OCI-LY1 (cell line): Measurements from ENCODE around the gene SORBS1.

Source experiments
- H2AFZ ChIP-seq: fragments of 200-600 bp; sonication (generic), shearing (Covaris generic); 2 replicates; pipeline ENCODE4 v1.6.0; 2014; ENCODE audit warnings: antibody characterized with exemption, mild to moderate bottlenecking, low read length
- H3F3A ChIP-seq: fragments of 200-600 bp; sonication (generic), shearing (Covaris generic); 2 replicates; pipeline ENCODE4 v1.6.0; 2014; ENCODE audit warnings: mild to moderate bottlenecking, antibody characterized with exemption, low read length, moderate library complexity; ENCODE audit not compliant: insufficient read depth
- H3K27ac ChIP-seq: fragments of 200-600 bp; sonication (generic); 2 replicates; pipeline ENCODE4 v1.5.1; 2014; ENCODE audit warnings: low read length, mixed run types, mild to moderate bottlenecking, low read depth; ENCODE audit not compliant: poor library complexity, severe bottlenecking
- H3K27me3 ChIP-seq: fragments of 200-600 bp; sonication (generic); 2 replicates; pipeline ENCODE4 v1.6.0; 2014; ENCODE audit warnings: antibody characterized with exemption, mild to moderate bottlenecking, low read length, moderate library complexity; ENCODE audit not compliant: insufficient read depth
- H3K36me3 ChIP-seq: fragments of 200-600 bp; sonication (generic); 2 replicates; pipeline ENCODE4 v1.6.1; 2014; ENCODE audit warnings: mild to moderate bottlenecking, antibody characterized with exemption, low read length, moderate library complexity, mixed read lengths; ENCODE audit not compliant: insufficient read depth
- H3K4me1 ChIP-seq: fragments of 200-600 bp; sonication (generic); 2 replicates; pipeline ENCODE4 v1.5.1; 2014; ENCODE audit warnings: mild to moderate bottlenecking, low read length, moderate library complexity; ENCODE audit not compliant: insufficient read depth, severe bottlenecking
- H3K4me2 ChIP-seq: fragments of 200-600 bp; sonication (generic), shearing (Covaris generic); 2 replicates; pipeline ENCODE4 v1.6.1; 2014; ENCODE audit warnings: low read length
- H3K4me3 ChIP-seq: fragments of 200-600 bp; sonication (generic); 2 replicates; pipeline ENCODE4 v1.5.1; 2014; ENCODE audit warnings: low read length, low read depth, mild to moderate bottlenecking, mixed read lengths; ENCODE audit not compliant: poor library complexity, severe bottlenecking
- H3K79me2 ChIP-seq: fragments of 200-600 bp; shearing (Covaris generic); 2 replicates; pipeline ENCODE4 v1.6.1; 2016; ENCODE audit warnings: mixed run types, low read length, mixed read lengths; ENCODE audit not compliant: insufficient read depth
- H3K9ac ChIP-seq: fragments of 200-600 bp; sonication (generic), shearing (Covaris generic); 2 replicates; pipeline ENCODE4 v1.6.1; 2014; ENCODE audit warnings: mild to moderate bottlenecking, low read length, mixed read lengths
- H3K9me2 ChIP-seq: fragments of 200-600 bp; sonication (generic), shearing (Covaris generic); 2 replicates; pipeline ENCODE4 v1.6.1; 2014; ENCODE audit warnings: low read depth, mild to moderate bottlenecking, low read length, mixed read lengths
- H3K9me3 ChIP-seq: fragments of 200-600 bp; shearing (Covaris generic); 2 replicates; pipeline ENCODE4 v1.6.1; 2014; ENCODE audit warnings: low read length, mixed read lengths
- H4K20me1 ChIP-seq: fragments of 200-600 bp; sonication (generic), shearing (Covaris generic); 2 replicates; pipeline ENCODE4 v1.6.0; 2016; ENCODE audit warnings: mild to moderate bottlenecking, low read length; ENCODE audit not compliant: insufficient read depth
- EZH2 ChIP-seq: fragments of 200-600 bp; sonication (generic), shearing (Covaris generic); IDR thresholded peaks from 2 replicates; pipeline ENCODE4 v1.8.0; 2017; ENCODE audit warnings: borderline replicate concordance, mixed run types, mild to moderate bottlenecking, antibody characterized with exemption, low read length, moderate library complexity, mixed read lengths
- TF ChIP-seq, protein P1 (sequence below): fragments of 200-600 bp; sonication (generic), shearing (Covaris generic); IDR thresholded peaks from 2 replicates; pipeline ENCODE4 v1.5.1; 2017; ENCODE audit warnings: mild to moderate bottlenecking, antibody characterized with exemption, low read length, moderate library complexity, mixed read lengths

The SORBS1 gene

DNA sequence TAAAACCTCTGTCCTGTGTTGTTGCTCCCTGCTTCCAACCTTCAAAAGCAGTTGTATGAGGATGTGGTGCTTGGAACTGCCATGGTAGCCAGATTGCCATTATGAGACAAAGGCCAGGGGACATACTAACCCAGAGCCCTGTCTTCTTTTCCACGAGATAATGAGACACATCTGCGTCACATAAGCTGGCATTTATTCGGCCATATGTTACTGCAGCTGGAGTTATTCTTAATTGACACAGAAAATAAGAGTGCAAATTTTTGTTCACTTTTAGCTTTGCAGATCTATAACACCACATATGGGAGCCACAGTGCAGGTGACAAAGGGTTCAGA is 254.9 kb downstream of the SORBS1 start:
- no peaks in the 10 kb centered on the region for H3K9me3 ChIP-seq
- TF ChIP-seq EZH2: no peak
- TF ChIP-seq, protein P1, sequence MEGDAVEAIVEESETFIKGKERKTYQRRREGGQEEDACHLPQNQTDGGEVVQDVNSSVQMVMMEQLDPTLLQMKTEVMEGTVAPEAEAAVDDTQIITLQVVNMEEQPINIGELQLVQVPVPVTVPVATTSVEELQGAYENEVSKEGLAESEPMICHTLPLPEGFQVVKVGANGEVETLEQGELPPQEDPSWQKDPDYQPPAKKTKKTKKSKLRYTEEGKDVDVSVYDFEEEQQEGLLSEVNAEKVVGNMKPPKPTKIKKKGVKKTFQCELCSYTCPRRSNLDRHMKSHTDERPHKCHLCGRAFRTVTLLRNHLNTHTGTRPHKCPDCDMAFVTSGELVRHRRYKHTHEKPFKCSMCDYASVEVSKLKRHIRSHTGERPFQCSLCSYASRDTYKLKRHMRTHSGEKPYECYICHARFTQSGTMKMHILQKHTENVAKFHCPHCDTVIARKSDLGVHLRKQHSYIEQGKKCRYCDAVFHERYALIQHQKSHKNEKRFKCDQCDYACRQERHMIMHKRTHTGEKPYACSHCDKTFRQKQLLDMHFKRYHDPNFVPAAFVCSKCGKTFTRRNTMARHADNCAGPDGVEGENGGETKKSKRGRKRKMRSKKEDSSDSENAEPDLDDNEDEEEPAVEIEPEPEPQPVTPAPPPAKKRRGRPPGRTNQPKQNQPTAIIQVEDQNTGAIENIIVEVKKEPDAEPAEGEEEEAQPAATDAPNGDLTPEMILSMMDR: no peak
- no peaks in the 10 kb centered on the region for H4K20me1 ChIP-seq
- no peak overlapping the region for H2AFZ ChIP-seq
- H3K4me2 ChIP-seq: no peak overlapping the region
- no peaks in the 10 kb centered on the region for H3K79me2 ChIP-seq
- H3K9me2 ChIP-seq: no peaks in the 10 kb centered on the region
- no peaks in the 10 kb centered on the region for H3F3A ChIP-seq
- H3K4me1 ChIP-seq: no peaks in the 10 kb centered on the region
- no peak overlapping the region for H3K4me3 ChIP-seq
- no peaks in the 10 kb centered on the region for H3K27me3 ChIP-seq
- H3K27ac ChIP-seq: no peak overlapping the region
- H3K9ac ChIP-seq: no peak overlapping the region
- H3K36me3 ChIP-seq: no peaks in the 10 kb centered on the region

DNA sequence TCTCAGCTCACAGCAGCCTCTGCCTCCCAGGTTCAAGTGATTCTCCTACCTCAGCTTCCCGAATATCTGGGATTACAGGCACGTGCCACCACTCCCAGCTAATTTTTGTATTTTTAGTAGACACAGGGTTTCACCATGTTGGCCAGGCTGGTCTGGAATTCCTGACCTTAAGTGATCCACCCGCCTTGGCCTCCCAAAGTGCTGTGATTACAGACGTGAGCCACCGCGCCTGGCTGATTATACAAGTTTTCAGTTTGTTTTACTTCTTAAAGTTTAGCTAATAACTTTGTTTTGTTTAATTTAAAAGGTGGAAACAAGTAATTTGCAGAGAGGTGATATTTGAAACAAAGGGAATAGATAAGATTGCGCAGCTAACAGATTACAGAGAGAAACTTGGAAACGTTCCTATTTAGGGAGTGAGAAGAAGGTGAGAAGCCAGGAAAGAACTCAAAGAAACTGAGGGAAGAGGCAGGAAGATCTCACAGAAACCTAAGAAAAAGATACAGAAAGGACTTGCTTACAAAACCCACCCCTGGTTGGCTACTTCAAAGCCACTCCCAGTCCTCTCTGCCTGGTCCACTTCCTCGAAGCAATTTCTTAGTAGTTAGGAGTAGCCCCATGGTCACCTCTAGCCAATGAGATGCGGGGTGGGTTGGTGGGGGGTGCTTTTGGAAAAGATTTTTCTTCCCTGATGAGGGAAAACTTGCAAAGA is 255.4 kb downstream of the SORBS1 start:
- Histone ChIP-seq H3K27ac (no peak overlapping the region), H3K79me2 (no peaks in the 10 kb centered on the region), H3F3A (no peaks in the 10 kb centered on the region), H3K36me3 (no peaks in the 10 kb centered on the region), H3K4me3 (no peak overlapping the region), H3K27me3 (no peaks in the 10 kb centered on the region), H3K9ac (no peak overlapping the region), H3K4me2 (no peak overlapping the region), H3K4me1 (no peaks in the 10 kb centered on the region), H2AFZ (no peak overlapping the region), H4K20me1 (no peaks in the 10 kb centered on the region), H3K9me3 (no peaks in the 10 kb centered on the region), H3K9me2 (no peaks in the 10 kb centered on the region)
- TF ChIP-seq, protein P1: no peak
- TF ChIP-seq EZH2: no peak

DNA sequence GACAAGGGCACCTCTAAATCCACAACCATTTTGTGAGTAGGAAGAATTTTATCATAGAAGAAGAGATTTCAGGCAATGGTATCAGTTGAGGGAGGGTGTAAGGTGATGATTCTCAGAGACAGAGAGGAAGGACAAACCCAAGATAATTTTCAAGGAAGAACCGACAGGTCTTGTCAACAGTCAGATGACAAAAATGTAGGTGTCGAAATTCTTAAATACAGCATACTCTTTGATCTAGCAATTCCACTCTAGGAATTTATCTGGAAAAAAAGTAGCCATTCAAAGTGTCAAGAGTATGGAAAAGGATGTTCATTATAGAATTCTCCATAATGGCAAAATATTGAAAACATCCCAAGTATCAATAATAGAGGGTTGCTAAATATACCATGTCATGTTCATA is 256.2 kb downstream of the SORBS1 start:
- Histone ChIP-seq H4K20me1 (no peaks in the 10 kb centered on the region), H3K27ac (no peak overlapping the region), H3K4me2 (no peak overlapping the region), H3K4me1 (no peaks in the 10 kb centered on the region), H3K36me3 (no peaks in the 10 kb centered on the region), H3F3A (no peaks in the 10 kb centered on the region), H3K27me3 (no peaks in the 10 kb centered on the region), H3K79me2 (no peaks in the 10 kb centered on the region), H3K9me3 (no peaks in the 10 kb centered on the region), H3K9ac (no peak overlapping the region), H3K9me2 (no peaks in the 10 kb centered on the region), H3K4me3 (no peak overlapping the region), H2AFZ (no peak overlapping the region)
- no peak for TF ChIP-seq EZH2
- TF ChIP-seq, protein P1: no peak
